Erythroblast (primary cell): ENCODE measurements around the gene NXPE1.

Source experiments
- GATA1 ChIP-seq: IDR thresholded peaks from 2 replicates; pipeline ENCODE4 v1.6.1; 2011; ENCODE audit warnings: low read depth, mild to moderate bottlenecking, control low read depth, low read length, moderate library complexity
- POLR2A ChIP-seq: IDR thresholded peaks from 2 replicates; pipeline ENCODE4 v1.6.1; 2011; ENCODE audit warnings: mild to moderate bottlenecking, low read length

GRCh38 chr11:114595571-114595970 lies 35.9 kb upstream of the NXPE1 start, which contains the start of gene NXPE4:
- TF ChIP-seq POLR2A (no peak), GATA1 (no peak)
